Gastroesophageal sphincter (tissue), 3 donors: Measurements from ENCODE around the gene PFDN1.

ENCODE experiments used
- CTCF ChIP-seq, 4 experiments: fragments of 200-600 bp in 2 of 4; fragments of 450-650 bp in 2 of 4; sonication (generic) in 1 of 4; IDR thresholded peaks; one replicate each; pipeline ENCODE4 v1.5.1; 2017 to 2019; ENCODE audit warnings: antibody characterized with exemption in 4 of 4, mild to moderate bottlenecking in 2 of 4, moderate library complexity in 2 of 4
- EP300 ChIP-seq: sonication (generic); formaldehyde crosslinking; IDR thresholded peaks from one replicate; pipeline ENCODE4 v1.6.1; 2017; ENCODE audit warnings: antibody characterized with exemption, mild to moderate bottlenecking
- POLR2A ChIP-seq, 2 donors: fragments of 450-650 bp; IDR thresholded peaks; one replicate each; pipeline ENCODE4 v1.6.1; 2017; ENCODE audit warnings: antibody characterized with exemption in 2 of 2, mild to moderate bottlenecking in 2 of 2, moderate library complexity in 1 of 2
- POLR2AphosphoS5 ChIP-seq: sonication (generic); formaldehyde crosslinking; IDR thresholded peaks from one replicate; pipeline ENCODE4 v1.6.1; 2017; ENCODE audit warnings: antibody characterized with exemption

- TF ChIP-seq POLR2A (IDR thresholded peaks at IDR 0.05) (no peak), POLR2AphosphoS5 (no peak), EP300 (no peak), CTCF (IDR thresholded peaks at IDR 0.05) (no peak)
These were observed 37.8 kb upstream of the PFDN1 start for GRCh38 chr5:140340605-140341121.
